HUES64 (cell line): ENCODE measurements around the gene ARMC7.
A peak's percentile ranks its signal among the peaks of the same experiment; 100 is the strongest.

Source experiments
- H3K27ac ChIP-seq: 2 replicates; pipeline ENCODE4 v1.7.0; 2013; ENCODE audit warnings: low read depth, low read length, inconsistent platforms
- H3K27me3 ChIP-seq: 2 replicates; pipeline ENCODE4 v1.6.1; 2013; ENCODE audit warnings: mild to moderate bottlenecking, low read length; ENCODE audit not compliant: insufficient read depth
- H3K36me3 ChIP-seq: 2 replicates; pipeline ENCODE4 v1.6.1; 2013; ENCODE audit warnings: mild to moderate bottlenecking, low read length; ENCODE audit not compliant: insufficient read depth
- H3K4me1 ChIP-seq: 2 replicates; pipeline ENCODE4 v1.6.1; 2013; ENCODE audit warnings: mild to moderate bottlenecking, low read length, moderate library complexity; ENCODE audit not compliant: insufficient read depth
- H3K4me3 ChIP-seq: 2 replicates; pipeline ENCODE4 v1.5.1; 2013; ENCODE audit warnings: mild to moderate bottlenecking, low read length, moderate library complexity
- H3K9ac ChIP-seq: 2 replicates; pipeline ENCODE4 v1.6.1; 2013; ENCODE audit warnings: mild to moderate bottlenecking, low read depth, low read length
- H3K9me3 ChIP-seq: 2 replicates; pipeline ENCODE4 v1.6.1; 2013; ENCODE audit warnings: low read depth, low read length; ENCODE audit not compliant: insufficient read depth
- WGBS: fragments of 150-250, 120-280 bp; methylation state at CpG from one replicate; pipeline ENCODE4 v1.1.7; 2013; ENCODE audit warnings: missing lambda C conversion rate; 5-methylcytosine and 5-hydroxymethylcytosine counted together

Gene ARMC7

GRCh38 chr17:75091855-75092327, 17.9 kb upstream of the ARMC7 start:
- Histone ChIP-seq H3K27me3 (no peaks in the 10 kb centered on the region), H3K4me1 (peaks cover 21% of the 10 kb centered on the region), H3K9ac (no peak overlapping the region), H3K27ac (no peak overlapping the region), H3K4me3 (no peak overlapping the region), H3K36me3 (no peaks in the 10 kb centered on the region), H3K9me3 (no peaks in the 10 kb centered on the region)
- WGBS: 84% methylated on average over 10 of the region's 10 CpGs

DNA sequence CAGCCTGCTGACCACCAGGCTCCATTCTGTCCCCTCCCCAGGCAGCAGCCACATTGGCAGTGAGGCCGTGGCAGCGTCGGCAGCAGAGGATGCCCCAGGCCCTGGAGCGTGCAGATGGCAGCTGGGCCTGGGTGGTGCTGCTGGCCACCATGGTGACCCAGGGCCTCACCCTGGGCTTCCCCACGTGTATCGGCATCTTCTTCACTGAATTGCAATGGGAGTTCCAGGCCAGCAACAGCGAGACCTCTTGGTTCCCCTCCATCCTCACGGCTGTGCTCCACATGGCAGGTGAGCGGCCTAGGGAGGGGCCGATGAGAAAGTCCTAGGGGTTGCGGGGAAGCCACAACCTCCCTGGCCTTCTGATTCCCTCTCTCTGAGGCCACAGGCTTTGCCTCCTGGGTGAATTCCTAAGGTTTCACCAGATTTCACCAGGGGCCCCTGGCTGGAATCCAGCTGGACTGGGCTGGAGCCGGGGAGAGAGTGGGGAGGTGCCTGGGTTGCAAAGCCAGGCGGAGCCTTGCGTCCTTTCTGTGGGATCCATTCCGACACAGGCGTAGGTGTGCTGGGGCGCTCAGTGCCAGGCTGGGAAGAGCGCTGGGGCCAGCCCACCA, 16.1 kb upstream of the ARMC7 start:
- Histone ChIP-seq H3K27ac (no peak overlapping the region), H3K27me3 (no peaks in the 10 kb centered on the region), H3K4me1 (peaks cover 16% of the 10 kb centered on the region), H3K4me3 (no peak overlapping the region), H3K9ac (no peak overlapping the region), H3K36me3 (0 out of 2 replicates have a peak, but pooled peaks cover under 1% of the 10 kb centered on the region), H3K9me3 (no peaks in the 10 kb centered on the region)
- 95% methylated on average over 18 of the region's 18 CpGs for WGBS

GRCh38 chr17:75094871-75095399, 14.8 kb upstream of the ARMC7 start:
- Histone ChIP-seq H3K4me3 (no peak overlapping the region), H3K4me1 (peaks cover 10% of the 10 kb centered on the region; the same call in 1 of the 2 replicates), H3K27me3 (no peaks in the 10 kb centered on the region), H3K36me3 (peaks cover 7% of the 10 kb centered on the region; the same call in 1 of the 2 replicates), H3K27ac (no peak overlapping the region), H3K9ac (no peak overlapping the region), H3K9me3 (no peaks in the 10 kb centered on the region)
- WGBS: 83% methylated on average over 16 of the region's 16 CpGs

- no peaks in the 10 kb centered on the region for H3K27me3 ChIP-seq
- 75% methylated on average over 14 of the region's 14 CpGs for WGBS
- H3K4me1 ChIP-seq: peaks cover 6% of the 10 kb centered on the region; the same call in 1 of the 2 replicates
- peaks cover 15% of the 10 kb centered on the region for H3K36me3 ChIP-seq
- H3K27ac ChIP-seq: peak overlapping the region; percentile 35; the same call in 1 of the 2 replicates
- H3K4me3 ChIP-seq: no peak overlapping the region
- no peaks in the 10 kb centered on the region for H3K9me3 ChIP-seq
- no peak overlapping the region for H3K9ac ChIP-seq
Observed at GRCh38 chr17:75096082-75096625, 13.6 kb upstream of the ARMC7 start.

DNA sequence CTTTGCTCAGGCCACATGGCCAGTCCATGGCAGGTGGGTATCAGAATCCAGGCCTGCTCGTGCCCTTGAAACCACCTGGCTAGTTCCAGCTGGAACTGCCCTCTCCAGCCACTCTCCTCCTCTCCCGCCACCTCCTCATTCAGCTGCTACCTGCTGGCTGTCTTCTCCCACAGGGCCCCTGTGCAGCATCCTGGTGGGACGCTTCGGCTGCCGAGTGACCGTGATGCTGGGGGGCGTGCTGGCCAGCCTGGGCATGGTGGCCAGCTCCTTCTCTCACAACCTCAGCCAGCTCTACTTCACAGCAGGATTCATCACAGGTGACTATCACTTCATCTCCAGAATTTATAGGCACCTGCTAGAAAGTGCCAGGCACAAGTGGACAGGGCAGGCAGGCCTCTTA, 11.9 kb upstream of the ARMC7 start:
- no peak overlapping the region for H3K4me3 ChIP-seq
- H3K27me3 ChIP-seq: no peaks in the 10 kb centered on the region
- no peak overlapping the region for H3K27ac ChIP-seq
- 96% methylated on average over 7 of the region's 7 CpGs for WGBS
- H3K9ac ChIP-seq: no peak overlapping the region
- no peaks in the 10 kb centered on the region for H3K9me3 ChIP-seq
- no peaks in the 10 kb centered on the region for H3K4me1 ChIP-seq
- H3K36me3 ChIP-seq: peaks cover 15% of the 10 kb centered on the region

DNA sequence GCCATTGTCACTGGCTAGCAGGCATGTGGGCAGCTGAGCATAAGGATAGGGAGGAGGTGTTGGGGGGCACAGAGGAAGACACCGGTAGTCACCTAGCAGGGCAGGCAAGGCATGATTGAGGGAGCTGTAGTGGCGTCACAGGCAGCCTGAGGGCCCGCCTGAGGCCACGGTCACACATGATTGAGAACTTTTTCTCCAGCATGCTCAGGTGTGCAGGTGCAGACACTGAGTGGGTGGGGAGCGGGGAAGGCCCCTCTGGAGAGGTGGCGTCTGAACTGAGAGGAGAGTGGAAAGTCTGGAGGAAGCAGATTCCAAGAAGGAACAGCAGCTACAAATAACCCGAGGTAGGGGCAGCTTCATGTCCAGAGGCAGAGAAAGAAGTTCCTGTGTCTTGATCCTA, 10.9 kb upstream of the ARMC7 start:
- Histone ChIP-seq H3K4me3 (no peak overlapping the region), H3K9me3 (no peaks in the 10 kb centered on the region), H3K27me3 (no peaks in the 10 kb centered on the region), H3K27ac (no peak overlapping the region), H3K4me1 (no peaks in the 10 kb centered on the region), H3K36me3 (peaks cover 15% of the 10 kb centered on the region), H3K9ac (no peak overlapping the region)
- 89% methylated on average over 7 of the region's 7 CpGs for WGBS

DNA sequence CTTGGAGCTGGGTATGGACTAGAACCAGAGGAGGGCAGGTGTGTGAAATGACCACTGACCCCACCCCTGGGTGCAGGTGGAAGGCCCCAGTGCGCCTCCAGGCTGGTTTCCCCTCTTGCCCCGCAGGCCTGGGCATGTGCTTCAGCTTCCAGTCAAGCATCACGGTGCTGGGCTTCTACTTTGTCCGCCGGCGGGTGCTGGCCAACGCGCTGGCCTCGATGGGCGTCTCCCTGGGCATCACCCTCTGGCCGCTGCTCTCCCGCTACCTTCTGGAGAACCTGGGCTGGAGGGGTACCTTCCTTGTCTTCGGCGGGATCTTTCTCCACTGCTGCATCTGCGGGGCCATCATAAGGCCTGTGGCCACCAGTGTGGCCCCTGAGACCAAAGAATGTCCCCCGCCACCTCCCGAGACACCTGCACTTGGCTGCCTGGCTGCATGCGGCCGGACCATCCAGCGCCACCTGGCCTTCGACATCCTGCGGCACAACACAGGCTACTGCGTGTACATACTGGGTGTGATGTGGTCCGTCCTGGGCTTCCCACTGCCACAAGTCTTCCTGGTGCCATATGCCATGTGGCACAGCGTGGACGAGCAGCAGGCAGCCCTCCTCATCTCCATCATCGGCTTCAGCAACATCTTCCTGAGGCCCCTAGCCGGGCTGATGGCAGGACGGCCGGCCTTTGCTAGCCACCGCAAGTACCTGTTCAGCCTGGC, 9.7 kb upstream of the ARMC7 start:
- Histone ChIP-seq H3K27ac (no peak overlapping the region), H3K4me3 (no peak overlapping the region), H3K4me1 (no peaks in the 10 kb centered on the region), H3K36me3 (peaks cover 15% of the 10 kb centered on the region), H3K9me3 (no peaks in the 10 kb centered on the region), H3K9ac (no peak overlapping the region), H3K27me3 (no peaks in the 10 kb centered on the region)
- WGBS: 96% methylated on average over 31 of the region's 31 CpGs

DNA sequence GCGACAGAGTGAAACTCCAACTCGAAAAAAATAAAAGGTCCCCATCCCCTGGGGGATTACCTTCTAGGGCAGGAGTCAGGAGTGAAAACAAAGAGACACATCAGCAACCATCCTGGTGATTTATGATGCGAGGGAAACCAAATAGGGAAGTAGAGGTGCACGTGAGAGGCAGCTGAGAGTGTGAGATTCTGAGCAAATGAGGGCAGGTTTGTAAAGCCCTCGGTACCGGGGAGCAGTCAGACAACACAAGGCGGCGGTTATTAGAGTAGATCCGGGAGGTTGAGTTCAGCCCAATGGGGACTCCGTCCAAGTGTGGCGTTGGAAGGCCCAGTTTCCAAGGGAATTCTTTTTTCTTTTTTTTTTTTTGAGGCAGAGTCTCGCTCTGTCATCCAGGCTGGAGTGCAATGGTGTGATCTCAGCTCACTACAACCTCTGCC, 7.4 kb upstream of the ARMC7 start:
- Histone ChIP-seq H3K36me3 (peaks cover 15% of the 10 kb centered on the region), H3K4me1 (no peaks in the 10 kb centered on the region), H3K9ac (no peak overlapping the region), H3K9me3 (no peaks in the 10 kb centered on the region), H3K27me3 (no peaks in the 10 kb centered on the region), H3K4me3 (no peak overlapping the region), H3K27ac (no peak overlapping the region)
- WGBS: 71% methylated on average over 12 of the region's 12 CpGs

DNA sequence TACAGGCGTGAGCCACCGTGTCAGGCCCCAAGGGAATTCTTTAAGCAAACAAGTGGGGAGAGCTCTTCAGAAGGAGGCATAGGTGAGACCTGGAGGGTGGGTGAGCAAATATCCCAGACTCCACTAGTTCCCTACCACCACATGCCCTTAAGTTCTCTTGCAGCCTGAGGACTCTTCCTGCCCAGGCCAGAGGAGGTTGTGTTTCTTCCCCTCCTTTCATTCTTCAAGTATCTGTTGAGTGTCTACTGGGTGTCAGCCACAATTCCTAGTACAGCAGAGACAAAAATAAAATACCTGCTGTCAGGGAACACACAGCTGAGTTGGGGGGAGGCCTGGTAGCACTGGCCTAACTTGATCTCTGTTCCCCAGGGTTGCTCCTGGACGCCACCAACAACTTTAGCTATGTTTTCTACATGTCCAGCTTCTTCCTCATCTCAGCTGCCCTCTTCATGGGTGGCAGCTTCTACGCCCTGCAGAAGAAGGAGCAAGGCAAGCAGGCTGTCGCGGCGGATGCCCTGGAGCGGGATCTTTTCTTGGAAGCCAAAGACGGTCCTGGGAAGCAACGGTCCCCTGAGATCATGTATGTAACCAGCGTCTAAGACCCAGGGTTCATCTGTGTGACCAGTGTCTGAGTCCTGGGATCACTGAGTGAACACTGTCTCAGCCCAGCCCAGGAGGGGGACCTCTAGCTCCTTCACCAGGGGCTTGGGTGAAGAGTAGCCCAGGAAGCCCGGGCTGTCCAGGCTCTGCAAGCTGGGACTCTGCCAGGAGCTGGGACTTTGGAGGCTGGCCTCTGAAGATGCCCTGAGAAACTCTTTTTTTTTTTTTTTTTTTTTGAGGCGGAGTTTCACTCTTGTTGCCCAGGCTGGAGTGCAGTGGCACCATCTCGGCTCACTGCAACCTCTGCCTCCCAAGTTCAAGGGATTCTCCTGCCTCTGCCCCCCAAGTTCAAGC, 5.9 kb upstream of the ARMC7 start:
- H3K9ac ChIP-seq: no peak overlapping the region
- WGBS: 90% methylated on average over 14 of the region's 14 CpGs
- H3K9me3 ChIP-seq: no peaks in the 10 kb centered on the region
- 0 out of 2 replicates have a peak, but pooled peaks cover 5% of the 10 kb centered on the region for H3K4me1 ChIP-seq
- H3K27ac ChIP-seq: no peak overlapping the region
- H3K4me3 ChIP-seq: no peak overlapping the region
- H3K27me3 ChIP-seq: peaks cover 7% of the 10 kb centered on the region; the same call in 1 of the 2 replicates
- peaks cover 13% of the 10 kb centered on the region for H3K36me3 ChIP-seq

DNA sequence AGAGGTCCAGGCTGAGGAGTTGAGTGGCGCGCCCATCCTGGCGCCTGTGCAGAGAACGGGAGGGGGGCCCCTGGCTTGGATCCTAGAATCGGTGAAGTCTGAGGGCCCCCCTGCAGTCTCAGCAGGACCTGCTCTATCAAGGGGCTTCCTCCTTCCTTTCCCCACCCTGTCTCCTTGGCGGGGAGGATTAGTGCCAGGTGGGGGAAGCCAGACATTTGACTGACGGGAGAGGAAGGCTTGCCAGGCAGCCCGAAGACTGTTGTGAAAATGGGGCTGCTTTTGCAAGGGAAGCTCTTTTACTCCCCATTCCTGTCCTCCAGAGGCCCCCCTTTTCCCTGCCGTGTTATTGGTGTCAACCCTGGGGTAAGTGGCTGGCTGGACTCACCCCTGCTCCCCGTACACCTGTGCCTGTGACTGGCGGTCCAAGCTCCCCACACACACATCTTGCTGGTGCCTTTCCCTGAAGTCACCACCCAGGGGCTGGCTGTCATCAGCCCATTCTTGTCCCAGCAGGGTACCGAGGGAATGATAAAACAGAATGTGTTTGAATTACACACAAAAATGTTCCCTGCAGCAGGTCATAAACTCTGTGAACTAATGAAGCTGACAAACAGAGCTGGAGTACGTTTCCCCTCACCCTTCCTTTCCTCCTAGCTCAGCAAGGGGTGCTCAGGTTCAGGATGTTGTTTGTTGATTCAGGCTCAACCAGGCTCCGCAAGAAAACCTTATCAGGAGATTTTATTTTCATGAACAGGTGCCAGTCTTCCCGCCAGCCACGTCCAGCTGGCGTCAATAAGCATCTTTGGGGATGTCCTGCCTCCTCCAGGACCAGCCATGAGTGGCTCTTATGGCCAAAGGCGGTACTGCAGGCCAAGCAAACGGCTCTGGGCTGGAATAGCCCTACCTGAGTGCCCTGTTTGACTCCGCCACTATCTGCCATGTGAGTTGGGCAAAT, 4.4 kb upstream of the ARMC7 start:
- Histone ChIP-seq H3K9ac (no peak overlapping the region), H3K27ac (no peak overlapping the region), H3K36me3 (peaks cover 3% of the 10 kb centered on the region), H3K9me3 (no peaks in the 10 kb centered on the region), H3K27me3 (peaks cover 10% of the 10 kb centered on the region; the same call in 1 of the 2 replicates), H3K4me1 (0 out of 2 replicates have a peak, but pooled peaks cover 6% of the 10 kb centered on the region), H3K4me3 (no peak overlapping the region)
- WGBS: 61% methylated on average over 19 of the region's 20 CpGs
